GM21619 (cell line): ENCODE results near the gene TBL3.
"Not testable (repeated sequence)": the region's sequence is repeated elsewhere in the genome, so short reads cannot be mapped to it uniquely, and the experiment has no call there.

Source experiments
- ATAC-seq: cut with Tn5 transposase; IDR thresholded peaks from one replicate; pipeline ENCODE4 v1.9.1; 2021; ENCODE audit not compliant: unreplicated experiment

Gene TBL3

DNA sequence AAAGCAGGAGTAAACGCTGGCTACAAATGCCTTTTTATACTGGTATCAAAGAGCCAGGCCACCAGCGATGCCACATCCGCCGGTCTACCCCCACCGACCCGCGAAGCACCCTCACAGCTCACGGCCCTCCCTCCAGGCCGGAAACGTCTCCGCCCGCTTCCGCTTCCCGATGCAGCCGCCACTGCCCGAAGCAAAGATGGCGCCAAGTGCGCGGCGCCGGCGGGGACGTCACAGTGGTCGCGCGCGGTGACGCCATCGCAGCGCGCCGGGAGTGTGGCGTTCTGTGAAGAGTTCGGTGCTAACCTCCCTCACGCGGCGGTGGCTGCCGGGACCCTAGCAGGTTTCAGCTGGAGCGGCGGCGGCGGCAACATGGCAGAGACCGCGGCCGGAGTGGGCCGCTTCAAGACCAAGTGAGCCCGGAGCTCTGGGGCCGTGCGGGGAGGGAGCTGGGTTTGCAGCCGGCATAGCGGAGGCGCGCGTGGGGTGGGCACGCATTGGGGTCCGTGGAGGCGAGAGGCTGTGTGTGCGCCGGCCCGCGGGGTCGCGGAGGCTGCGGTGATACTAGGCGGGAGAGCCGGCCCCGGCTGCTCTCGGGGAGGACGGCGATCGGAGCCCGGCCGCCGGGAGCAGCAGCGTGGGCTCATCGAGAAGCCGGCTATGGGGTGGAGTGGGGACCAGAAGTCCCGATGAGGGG, at the start of gene TBL3:
Gene TBL3 (plus strand): TSS at position 258 of the 694 bp plus-strand sequence. CDS start 112 bp downstream, at position 370.
- peak; percentile 74 for ATAC-seq

DNA sequence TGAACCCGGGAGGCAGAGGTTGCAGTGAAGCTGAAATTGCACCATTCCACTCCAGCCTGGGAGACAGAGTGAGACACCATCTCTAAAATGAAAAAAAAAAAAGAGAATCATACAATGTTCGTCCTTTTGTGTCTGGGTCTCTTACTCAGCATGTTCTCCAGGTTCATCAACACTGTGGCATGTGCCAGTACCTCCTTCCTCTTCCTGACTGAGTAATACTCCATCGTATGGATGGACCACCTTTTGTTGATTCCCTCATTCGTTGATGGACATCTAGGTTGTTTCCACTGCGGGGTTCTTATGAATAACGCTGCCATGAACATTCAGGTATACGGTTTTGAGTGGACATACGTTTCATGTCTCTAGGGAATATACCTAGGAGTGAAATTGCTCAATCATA, 49.5 kb upstream of the TBL3 start:
- no peak for ATAC-seq

GRCh38 chr16:1923299-1924034, 48.4 kb upstream of the TBL3 start:
- no peak for ATAC-seq

DNA sequence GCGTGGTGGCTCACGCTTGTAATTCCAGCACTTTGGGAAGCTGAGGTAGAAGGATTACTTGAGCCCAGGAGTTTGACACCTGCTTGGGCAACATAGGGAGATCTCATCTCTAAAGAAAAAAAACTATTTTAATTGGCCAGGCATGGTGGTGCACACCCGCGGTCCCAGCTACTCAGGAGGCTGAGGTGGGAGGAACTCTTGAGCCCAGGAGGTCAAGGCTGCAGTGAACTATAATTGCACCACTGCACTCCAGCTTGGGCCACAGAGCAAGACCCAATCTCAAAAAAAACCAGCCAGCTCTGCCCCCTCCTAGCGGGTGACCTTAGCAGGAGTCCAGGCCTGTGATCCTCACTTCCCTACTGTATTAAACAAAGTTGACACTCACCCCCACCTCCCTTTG, 47.8 kb upstream of the TBL3 start:
- ATAC-seq = no peak

- ATAC-seq = no peak
Observed at GRCh38 chr16:1926271-1926670, 45.6 kb upstream of the TBL3 start.

GRCh38 chr16:1929105-1929504, 42.7 kb upstream of the TBL3 start:
- ATAC-seq = peak; percentile 12

- ATAC-seq = peak; percentile 79
Observed at GRCh38 chr16:1929578-1930337, 42.1 kb upstream of the TBL3 start.

- ATAC-seq = no peak
Observed at GRCh38 chr16:1930338-1930720, 41.5 kb upstream of the TBL3 start.

GRCh38 chr16:1932050-1933028, 39.5 kb upstream of the TBL3 start:
- ATAC-seq = no peak

DNA sequence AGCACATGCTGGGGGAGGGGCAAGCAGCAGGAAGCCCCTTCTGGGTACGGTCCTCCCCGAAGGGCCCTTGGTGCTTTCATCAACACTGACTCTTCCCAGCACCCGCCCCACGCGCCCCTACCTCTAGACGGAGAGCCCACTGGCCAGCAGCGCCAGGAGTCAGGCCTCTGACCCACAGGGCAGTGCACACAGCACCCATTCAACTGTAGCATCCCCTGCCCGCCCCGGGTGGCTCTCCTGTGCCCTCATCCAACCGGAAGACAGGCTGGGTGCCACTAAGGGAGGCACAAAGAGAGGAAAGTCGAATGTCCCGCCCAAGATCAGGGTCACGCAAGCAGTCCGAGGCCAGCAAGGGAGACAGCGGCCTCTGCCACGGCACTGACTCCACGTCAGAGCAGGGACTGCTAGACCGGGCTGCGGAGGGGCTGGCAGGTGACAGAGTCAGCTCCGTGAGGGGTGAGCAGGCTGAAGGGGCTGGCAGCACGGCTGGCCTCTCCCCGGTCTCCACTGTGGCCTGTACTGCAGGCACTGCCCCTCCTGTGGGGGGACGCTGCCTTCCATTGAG, 38.7 kb upstream of the TBL3 start:
- no peak for ATAC-seq

DNA sequence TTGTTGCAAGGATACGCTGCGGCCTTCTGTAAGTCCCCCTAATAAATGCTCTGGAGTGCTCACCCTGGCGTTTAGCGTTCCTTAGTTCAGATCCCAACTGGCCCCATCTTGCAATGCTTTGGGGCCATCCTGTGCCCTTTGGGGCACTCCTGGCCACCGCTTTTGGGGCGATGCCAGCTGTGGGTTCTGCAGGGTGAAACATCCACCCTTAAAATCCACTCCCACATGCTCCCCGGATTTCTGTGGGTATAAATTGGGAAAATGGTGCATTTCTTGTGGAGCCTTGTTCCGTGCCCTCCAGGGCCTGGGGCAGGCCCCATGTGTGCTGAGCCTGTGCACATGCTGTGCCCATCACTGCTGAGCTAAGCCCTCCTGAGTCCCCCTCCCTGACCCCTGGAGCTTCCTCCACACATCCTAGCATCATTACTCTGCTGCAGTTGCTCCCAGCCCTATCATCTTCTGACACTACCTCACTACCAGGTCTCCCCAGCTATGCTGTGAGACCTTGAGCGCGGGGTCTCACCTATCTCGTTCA, 34.8 kb upstream of the TBL3 start:
- ATAC-seq = no peak

GRCh38 chr16:1938316-1938715, 33.5 kb upstream of the TBL3 start:
- ATAC-seq = no peak

GRCh38 chr16:1938910-1939309, 32.9 kb upstream of the TBL3 start:
- ATAC-seq = no peak

DNA sequence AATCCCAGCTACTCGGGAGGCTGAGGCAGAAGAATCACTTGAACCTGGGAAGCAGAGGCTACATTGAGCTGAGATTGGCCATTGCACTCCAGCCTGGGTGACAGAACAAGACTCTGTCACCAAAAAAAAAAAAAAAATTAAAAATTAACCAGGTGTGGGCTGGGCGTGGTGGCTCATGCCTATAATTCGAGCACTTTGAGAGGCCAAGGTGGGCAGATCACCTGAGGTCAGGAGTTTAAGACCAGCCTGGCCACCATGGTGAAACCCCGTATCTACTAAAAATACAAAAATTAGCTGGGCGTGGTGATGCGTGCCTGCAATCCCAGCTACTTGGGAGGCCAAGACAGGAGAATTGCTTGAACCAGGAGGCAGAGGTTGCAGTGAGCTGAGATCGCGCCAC, 32.0 kb upstream of the TBL3 start:
- not testable (repeated sequence) for ATAC-seq

GRCh38 chr16:1940273-1941161, 31.3 kb upstream of the TBL3 start:
- no peak for ATAC-seq

- no peak for ATAC-seq
Observed at GRCh38 chr16:1941162-1942046, 30.4 kb upstream of the TBL3 start.

GRCh38 chr16:1942047-1942809, 29.6 kb upstream of the TBL3 start:
- ATAC-seq = no peak
